OCI-LY1 (cell line): ENCODE measurements around the gene SYT10.

Experiments used
- EZH2 ChIP-seq: fragments of 200-600 bp; sonication (generic), shearing (Covaris generic); IDR thresholded peaks from 2 replicates; pipeline ENCODE4 v1.8.0; 2017; ENCODE audit warnings: borderline replicate concordance, mixed run types, mild to moderate bottlenecking, antibody characterized with exemption, low read length, moderate library complexity, mixed read lengths
- TF ChIP-seq, protein P1 (sequence below): fragments of 200-600 bp; sonication (generic), shearing (Covaris generic); IDR thresholded peaks from 2 replicates; pipeline ENCODE4 v1.5.1; 2017; ENCODE audit warnings: mild to moderate bottlenecking, antibody characterized with exemption, low read length, moderate library complexity, mixed read lengths

DNA sequence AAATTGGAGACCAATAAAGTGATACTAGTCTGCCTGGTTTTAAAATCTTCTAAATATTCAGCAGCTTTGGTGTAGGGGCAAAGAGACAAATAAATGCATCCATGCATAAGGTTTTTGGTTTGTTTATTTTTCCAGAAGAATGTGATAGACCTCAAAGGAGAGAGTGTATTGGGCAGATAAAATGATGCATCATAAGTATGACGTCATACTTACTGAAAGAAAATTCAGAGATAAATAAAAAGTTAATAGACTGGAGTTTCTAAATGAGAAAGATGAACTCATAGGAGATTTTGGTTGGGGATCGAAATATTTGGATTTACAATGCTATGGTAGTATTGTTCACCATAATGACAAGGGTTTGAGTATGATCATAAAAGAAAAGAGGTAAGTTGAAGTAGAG is 10.2 kb downstream of the SYT10 start:
- TF ChIP-seq, protein P1, sequence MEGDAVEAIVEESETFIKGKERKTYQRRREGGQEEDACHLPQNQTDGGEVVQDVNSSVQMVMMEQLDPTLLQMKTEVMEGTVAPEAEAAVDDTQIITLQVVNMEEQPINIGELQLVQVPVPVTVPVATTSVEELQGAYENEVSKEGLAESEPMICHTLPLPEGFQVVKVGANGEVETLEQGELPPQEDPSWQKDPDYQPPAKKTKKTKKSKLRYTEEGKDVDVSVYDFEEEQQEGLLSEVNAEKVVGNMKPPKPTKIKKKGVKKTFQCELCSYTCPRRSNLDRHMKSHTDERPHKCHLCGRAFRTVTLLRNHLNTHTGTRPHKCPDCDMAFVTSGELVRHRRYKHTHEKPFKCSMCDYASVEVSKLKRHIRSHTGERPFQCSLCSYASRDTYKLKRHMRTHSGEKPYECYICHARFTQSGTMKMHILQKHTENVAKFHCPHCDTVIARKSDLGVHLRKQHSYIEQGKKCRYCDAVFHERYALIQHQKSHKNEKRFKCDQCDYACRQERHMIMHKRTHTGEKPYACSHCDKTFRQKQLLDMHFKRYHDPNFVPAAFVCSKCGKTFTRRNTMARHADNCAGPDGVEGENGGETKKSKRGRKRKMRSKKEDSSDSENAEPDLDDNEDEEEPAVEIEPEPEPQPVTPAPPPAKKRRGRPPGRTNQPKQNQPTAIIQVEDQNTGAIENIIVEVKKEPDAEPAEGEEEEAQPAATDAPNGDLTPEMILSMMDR = no peak
- no peak for TF ChIP-seq EZH2
